ENCODE results near the gene RABL2B.

The RABL2B gene

DNA sequence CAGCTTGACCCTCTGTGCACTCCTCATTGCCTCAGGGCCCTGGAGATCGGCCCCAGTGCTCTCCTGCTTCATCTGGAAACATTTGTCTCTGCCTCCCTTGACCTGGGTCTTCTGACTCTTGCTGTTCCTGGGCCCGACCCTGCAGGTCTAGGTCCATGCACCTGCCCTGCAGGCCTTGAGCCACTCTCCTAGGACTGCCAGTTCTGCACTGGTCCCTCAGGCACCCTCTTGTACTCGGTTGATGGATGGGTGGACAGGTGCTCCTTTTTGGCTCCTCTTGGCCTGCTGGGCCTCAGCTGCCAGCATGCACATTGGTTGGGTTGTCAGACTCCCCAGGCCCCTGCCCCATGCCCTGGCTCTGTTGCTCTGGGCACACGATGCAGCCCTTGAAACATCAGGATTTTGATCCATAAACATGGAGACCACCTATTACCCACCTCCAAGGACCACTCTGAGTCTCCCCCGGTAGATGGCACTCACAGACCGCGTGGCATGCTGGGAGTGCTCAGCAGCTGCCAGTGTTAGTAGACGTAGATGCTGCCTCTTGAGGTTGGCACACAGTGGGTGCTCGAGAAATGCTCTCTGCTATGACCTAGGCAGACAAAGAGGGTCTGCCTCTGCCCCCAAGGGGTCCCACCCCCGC lies 65.6 kb downstream of the RABL2B start:
- no peak for DNase-seq (ENCODE audit: extremely low read depth, low read depth)
- no peak for TF ChIP-seq CTCF (IDR thresholded peaks at IDR 0.05; ENCODE audit: low read depth, low read length)

Measured in AG09319 (cell line).